Panc1 (cell line): ENCODE measurements around the gene NUP133.

Experiments used
- POLR2AphosphoS5 ChIP-seq: IDR thresholded peaks from 2 replicates; pipeline ENCODE4 v1.6.1; 2012; ENCODE audit warnings: mild to moderate bottlenecking, low read depth, low read length, moderate library complexity
- TF ChIP-seq, protein P1 (sequence below): fragments of 450-650 bp; IDR thresholded peaks from 2 replicates; pipeline ENCODE4 v1.5.1; 2017; ENCODE audit warnings: mild to moderate bottlenecking
- TF ChIP-seq, protein P2 (sequence below), 2 experiments: IDR thresholded peaks; 2 replicates each; pipeline ENCODE4 v1.6.1; 2011 to 2012; ENCODE audit warnings: low read depth in 2 of 2, control low read depth in 1 of 2, low read length in 1 of 2, mild to moderate bottlenecking in 1 of 2, moderate library complexity in 1 of 2; ENCODE audit not compliant: insufficient read depth in 1 of 2

DNA sequence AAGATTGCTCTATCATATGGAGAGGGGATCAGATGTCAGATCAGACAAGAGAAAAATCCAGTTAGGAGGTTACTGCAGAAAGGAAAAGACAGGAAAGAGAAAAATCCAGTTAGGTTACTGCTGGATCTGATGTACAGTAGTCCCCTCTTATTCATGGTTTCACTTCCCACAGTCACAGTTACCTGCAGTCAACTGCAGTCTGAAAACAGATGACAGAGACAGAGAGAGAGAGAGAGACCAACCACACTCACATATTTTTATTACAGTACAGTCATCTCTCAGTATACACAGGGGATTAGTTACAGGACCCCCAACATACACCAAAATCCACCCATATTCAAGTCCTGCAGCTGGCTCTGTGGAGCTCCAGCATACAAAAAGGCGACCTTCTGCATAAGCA is 29.3 kb downstream of the NUP133 start:
- TF ChIP-seq, protein P1, sequence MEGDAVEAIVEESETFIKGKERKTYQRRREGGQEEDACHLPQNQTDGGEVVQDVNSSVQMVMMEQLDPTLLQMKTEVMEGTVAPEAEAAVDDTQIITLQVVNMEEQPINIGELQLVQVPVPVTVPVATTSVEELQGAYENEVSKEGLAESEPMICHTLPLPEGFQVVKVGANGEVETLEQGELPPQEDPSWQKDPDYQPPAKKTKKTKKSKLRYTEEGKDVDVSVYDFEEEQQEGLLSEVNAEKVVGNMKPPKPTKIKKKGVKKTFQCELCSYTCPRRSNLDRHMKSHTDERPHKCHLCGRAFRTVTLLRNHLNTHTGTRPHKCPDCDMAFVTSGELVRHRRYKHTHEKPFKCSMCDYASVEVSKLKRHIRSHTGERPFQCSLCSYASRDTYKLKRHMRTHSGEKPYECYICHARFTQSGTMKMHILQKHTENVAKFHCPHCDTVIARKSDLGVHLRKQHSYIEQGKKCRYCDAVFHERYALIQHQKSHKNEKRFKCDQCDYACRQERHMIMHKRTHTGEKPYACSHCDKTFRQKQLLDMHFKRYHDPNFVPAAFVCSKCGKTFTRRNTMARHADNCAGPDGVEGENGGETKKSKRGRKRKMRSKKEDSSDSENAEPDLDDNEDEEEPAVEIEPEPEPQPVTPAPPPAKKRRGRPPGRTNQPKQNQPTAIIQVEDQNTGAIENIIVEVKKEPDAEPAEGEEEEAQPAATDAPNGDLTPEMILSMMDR = no peak
- TF ChIP-seq POLR2AphosphoS5 = no peak
- TF ChIP-seq, protein P2, sequence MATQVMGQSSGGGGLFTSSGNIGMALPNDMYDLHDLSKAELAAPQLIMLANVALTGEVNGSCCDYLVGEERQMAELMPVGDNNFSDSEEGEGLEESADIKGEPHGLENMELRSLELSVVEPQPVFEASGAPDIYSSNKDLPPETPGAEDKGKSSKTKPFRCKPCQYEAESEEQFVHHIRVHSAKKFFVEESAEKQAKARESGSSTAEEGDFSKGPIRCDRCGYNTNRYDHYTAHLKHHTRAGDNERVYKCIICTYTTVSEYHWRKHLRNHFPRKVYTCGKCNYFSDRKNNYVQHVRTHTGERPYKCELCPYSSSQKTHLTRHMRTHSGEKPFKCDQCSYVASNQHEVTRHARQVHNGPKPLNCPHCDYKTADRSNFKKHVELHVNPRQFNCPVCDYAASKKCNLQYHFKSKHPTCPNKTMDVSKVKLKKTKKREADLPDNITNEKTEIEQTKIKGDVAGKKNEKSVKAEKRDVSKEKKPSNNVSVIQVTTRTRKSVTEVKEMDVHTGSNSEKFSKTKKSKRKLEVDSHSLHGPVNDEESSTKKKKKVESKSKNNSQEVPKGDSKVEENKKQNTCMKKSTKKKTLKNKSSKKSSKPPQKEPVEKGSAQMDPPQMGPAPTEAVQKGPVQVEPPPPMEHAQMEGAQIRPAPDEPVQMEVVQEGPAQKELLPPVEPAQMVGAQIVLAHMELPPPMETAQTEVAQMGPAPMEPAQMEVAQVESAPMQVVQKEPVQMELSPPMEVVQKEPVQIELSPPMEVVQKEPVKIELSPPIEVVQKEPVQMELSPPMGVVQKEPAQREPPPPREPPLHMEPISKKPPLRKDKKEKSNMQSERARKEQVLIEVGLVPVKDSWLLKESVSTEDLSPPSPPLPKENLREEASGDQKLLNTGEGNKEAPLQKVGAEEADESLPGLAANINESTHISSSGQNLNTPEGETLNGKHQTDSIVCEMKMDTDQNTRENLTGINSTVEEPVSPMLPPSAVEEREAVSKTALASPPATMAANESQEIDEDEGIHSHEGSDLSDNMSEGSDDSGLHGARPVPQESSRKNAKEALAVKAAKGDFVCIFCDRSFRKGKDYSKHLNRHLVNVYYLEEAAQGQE (IDR thresholded peaks at IDR 0.05; ENCODE audit: insufficient read depth in 1 of 2, low read depth in 2 of 2, low read length in 1 of 2) = no peak
